Activated B cell treated with CpG ODN at 0.5 μM for 24 hours (primary cell): Measurements from ENCODE around the gene GRIK4. TPM values are rescaled to one million over a fixed set of nuclear protein-coding genes. Genes with fewer than 3 reads are reported as not detected.

ENCODE experiments used
- ATAC-seq: fragments of 200-7000 bp; cut with Tn5 transposase; one replicate; pipeline ENCODE4 v1.10.0; 2021; ENCODE audit warnings: low read depth, mild to moderate bottlenecking, moderate library complexity
- CTCF ChIA-PET: fragments of 350-600 bp; sonication (Branson Sonifier 250); formaldehyde crosslinking; loops from one replicate; lab custom pipeline; 2021; ENCODE audit warnings: antibody characterized with exemption; lab: Charles Lee
- POLR2A ChIA-PET: fragments of 350-600 bp; sonication (Branson Sonifier 250); formaldehyde crosslinking; loops from one replicate; lab custom pipeline; 2021; ENCODE audit warnings: antibody characterized with exemption; lab: Charles Lee
- DNase-seq: peaks from one replicate; pipeline ENCODE4 v3.0.0; 2022
- H3K27ac Mint-ChIP-seq: one replicate; pipeline ENCODE4 v1.8.0; 2020; ENCODE audit warnings: mixed read lengths
- H3K27me3 Mint-ChIP-seq: one replicate; pipeline ENCODE4 v1.8.0; 2021; ENCODE audit warnings: mixed read lengths
- H3K36me3 Mint-ChIP-seq: one replicate; pipeline ENCODE4 v1.8.0; 2021; ENCODE audit warnings: low read depth, mixed read lengths
- H3K4me1 Mint-ChIP-seq: one replicate; pipeline ENCODE4 v1.8.0; 2021; ENCODE audit warnings: mixed read lengths
- H3K4me3 Mint-ChIP-seq: one replicate; pipeline ENCODE4 v1.8.0; 2020; ENCODE audit warnings: mild to moderate bottlenecking, mixed read lengths
- H3K9me3 Mint-ChIP-seq: one replicate; pipeline ENCODE4 v1.8.0; 2020; ENCODE audit warnings: mixed read lengths
- intact Hi-C: fragments of 100-400 bp; cut with micrococcal nuclease; formaldehyde crosslinking; loops from one replicate; pipeline ENCODE4 v1.15.1; 2024
- total RNA-seq: library from RNA; stranded (reverse); gene quantifications from 2 replicates; pipeline ENCODE4 v1.2.3, GENCODE V29; 2022
- TF ChIP-seq, protein P1 (sequence below): fragments of 200-600 bp; IDR thresholded peaks from one replicate; pipeline ENCODE4 v1.8.0; 2022; ENCODE audit warnings: antibody characterized with exemption, mild to moderate bottlenecking

GRIK4 gene
- total RNA-seq, 1 donor from 2014 or later, result not detected

DNA sequence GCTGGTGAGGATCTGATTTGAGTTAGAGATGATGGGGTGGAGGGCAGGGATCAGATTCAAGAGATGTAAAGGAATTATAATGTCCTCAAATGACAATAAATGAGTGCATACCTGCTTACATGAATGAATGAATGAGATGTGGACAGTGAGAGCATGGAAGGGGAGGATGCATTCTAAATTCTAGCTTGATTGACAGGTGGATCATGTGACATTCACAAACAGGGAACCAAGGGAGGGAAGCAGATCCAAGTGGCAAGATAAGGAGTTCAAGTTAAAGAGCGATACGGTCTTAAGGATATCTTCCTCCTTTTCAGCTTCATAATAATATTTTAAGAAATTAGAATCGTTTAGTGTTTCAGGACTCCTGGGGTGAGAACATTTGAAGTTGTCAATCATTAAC, 341.9 kb downstream of the GRIK4 start:
- no peak overlapping the region for H3K27ac Mint-ChIP-seq
- H3K4me1 Mint-ChIP-seq, result no peaks in the 10 kb centered on the region
- no peak overlapping the region for H3K4me3 Mint-ChIP-seq
- TF ChIP-seq, protein P1, sequence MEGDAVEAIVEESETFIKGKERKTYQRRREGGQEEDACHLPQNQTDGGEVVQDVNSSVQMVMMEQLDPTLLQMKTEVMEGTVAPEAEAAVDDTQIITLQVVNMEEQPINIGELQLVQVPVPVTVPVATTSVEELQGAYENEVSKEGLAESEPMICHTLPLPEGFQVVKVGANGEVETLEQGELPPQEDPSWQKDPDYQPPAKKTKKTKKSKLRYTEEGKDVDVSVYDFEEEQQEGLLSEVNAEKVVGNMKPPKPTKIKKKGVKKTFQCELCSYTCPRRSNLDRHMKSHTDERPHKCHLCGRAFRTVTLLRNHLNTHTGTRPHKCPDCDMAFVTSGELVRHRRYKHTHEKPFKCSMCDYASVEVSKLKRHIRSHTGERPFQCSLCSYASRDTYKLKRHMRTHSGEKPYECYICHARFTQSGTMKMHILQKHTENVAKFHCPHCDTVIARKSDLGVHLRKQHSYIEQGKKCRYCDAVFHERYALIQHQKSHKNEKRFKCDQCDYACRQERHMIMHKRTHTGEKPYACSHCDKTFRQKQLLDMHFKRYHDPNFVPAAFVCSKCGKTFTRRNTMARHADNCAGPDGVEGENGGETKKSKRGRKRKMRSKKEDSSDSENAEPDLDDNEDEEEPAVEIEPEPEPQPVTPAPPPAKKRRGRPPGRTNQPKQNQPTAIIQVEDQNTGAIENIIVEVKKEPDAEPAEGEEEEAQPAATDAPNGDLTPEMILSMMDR, result no peak
- POLR2A ChIA-PET, result interaction anchor here (0.6 kb wide), 1 partner anchor 29 kb away, joined by 3 read pairs; no protein-coding TSS in a partner anchor
- CTCF ChIA-PET, result no interaction called here
- H3K9me3 Mint-ChIP-seq, result no peaks in the 10 kb centered on the region
- intact Hi-C loops, result no loop called here
- no peak for ATAC-seq
- H3K36me3 Mint-ChIP-seq, result no peaks in the 10 kb centered on the region
- DNase-seq, result no peak
- H3K27me3 Mint-ChIP-seq, result peaks cover 6% of the 10 kb centered on the region

DNA sequence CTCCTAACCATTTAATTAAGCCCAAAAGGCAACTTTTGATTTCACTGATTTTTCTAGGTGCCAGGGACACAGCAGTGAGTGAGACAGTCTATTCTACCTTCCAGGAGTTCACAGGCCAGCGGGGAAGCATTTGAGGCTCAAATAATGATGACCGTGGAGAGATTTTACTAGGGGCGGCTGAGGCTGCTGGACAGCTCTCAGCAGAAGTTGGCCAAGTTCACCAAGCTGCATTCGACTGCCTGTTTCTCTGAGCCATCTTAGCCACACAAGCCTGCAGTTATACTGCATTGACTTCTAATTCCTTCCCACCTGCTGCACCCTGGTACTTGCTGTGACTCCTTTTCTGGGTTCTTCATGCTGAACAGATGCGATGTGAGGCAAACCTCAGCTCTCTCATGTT, 343.4 kb downstream of the GRIK4 start:
- CTCF ChIA-PET, result no interaction called here
- Mint-ChIP-seq H3K9me3 (no peaks in the 10 kb centered on the region), H3K27ac (no peak overlapping the region), H3K27me3 (peaks cover 6% of the 10 kb centered on the region), H3K4me1 (no peaks in the 10 kb centered on the region), H3K36me3 (no peaks in the 10 kb centered on the region), H3K4me3 (no peak overlapping the region)
- TF ChIP-seq, protein P1, result no peak
- POLR2A ChIA-PET, result no interaction called here
- no peak for DNase-seq
- intact Hi-C loops, result no loop called here
- ATAC-seq, result no peak

DNA sequence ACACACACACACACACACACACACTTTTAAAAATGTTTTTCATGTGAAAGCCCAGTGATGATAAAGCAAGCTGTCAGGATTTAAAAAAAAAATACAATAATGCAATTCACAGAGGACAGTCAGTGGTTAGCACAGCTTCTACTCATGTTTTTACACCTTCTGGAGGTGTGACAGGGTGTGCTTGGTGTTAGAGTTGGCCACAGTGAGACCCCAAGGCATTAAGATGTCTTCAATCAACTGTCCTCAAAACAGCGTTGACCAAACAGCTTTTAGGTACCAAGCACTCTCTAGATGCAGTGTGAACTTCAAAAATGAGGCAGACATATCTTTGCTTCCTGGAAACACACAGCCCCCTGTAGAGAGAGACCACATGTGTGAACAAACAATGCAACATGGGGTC, 346.0 kb downstream of the GRIK4 start:
- ATAC-seq (no peak), DNase-seq (no peak)
- Mint-ChIP-seq H3K27me3 (no peaks in the 10 kb centered on the region), H3K9me3 (no peaks in the 10 kb centered on the region), H3K4me3 (no peak overlapping the region), H3K36me3 (no peaks in the 10 kb centered on the region), H3K4me1 (no peaks in the 10 kb centered on the region), H3K27ac (no peak overlapping the region)
- intact Hi-C loops, result no loop called here
- POLR2A ChIA-PET, result no interaction called here
- CTCF ChIA-PET, result no interaction called here
- TF ChIP-seq, protein P1, result no peak

DNA sequence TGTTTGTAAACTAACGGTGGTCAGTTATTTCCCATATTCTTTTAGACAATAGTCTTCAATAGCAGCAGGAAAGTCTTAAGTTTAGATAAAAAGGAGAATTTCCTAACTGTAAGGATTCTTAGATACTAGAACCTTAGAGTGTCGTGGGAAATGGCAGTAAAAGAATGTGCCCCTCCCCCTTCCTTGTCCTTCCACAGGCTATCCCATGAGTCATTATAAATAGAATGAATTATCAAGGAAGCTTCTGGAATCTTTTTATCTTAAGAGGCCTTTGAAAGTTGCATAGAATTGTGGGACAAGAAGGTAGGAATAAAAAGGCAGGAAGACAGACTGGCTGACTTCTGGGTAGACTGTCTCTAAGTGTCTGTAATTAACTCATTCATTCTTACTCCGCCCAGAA, 347.2 kb downstream of the GRIK4 start:
- H3K4me1 Mint-ChIP-seq, result no peaks in the 10 kb centered on the region
- DNase-seq (no peak), ATAC-seq (no peak)
- TF ChIP-seq, protein P1, result no peak
- no peaks in the 10 kb centered on the region for H3K9me3 Mint-ChIP-seq
- H3K27ac Mint-ChIP-seq, result no peak overlapping the region
- intact Hi-C loops, result no loop called here
- POLR2A ChIA-PET, result no interaction called here
- no peaks in the 10 kb centered on the region for H3K36me3 Mint-ChIP-seq
- CTCF ChIA-PET, result no interaction called here
- peaks cover 2% of the 10 kb centered on the region for H3K27me3 Mint-ChIP-seq
- no peak overlapping the region for H3K4me3 Mint-ChIP-seq

DNA sequence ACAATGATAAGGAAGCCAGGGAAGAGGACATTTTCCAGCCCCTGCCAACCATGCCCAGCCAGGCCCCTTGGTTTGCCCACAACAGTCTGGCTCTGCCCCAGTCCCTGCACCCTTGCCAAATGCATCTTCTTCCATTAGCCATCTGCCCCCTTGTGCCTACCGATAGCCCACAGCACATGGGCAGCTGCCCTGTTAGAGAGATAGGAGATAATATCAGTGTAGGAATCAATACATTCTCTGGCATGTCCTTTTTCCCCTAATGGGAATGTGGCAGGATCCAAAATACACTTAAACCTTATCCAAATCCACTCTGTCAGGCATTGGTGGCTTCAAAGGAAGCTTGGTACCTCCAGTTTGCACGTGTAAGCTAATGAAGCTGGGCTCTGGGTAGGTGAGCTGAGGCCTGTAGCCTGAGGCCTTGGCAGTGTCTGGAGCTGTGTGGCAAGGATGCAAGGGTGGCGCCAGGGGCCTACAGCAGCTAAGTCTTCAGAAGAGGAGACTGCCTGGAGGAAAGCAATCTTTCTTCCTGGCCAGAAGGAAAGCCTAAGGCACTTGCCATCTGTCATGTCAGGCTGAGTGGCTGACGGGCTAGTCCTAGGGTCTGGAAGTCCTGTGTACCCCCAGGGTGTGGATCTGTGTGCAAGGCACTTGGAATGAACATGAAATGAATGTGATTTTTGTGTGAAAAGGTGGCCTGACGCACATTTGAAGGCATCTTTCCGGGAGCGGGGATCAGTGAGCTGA, 348.2 kb downstream of the GRIK4 start:
- DNase-seq (no peak), ATAC-seq (no peak)
- CTCF ChIA-PET, result no interaction called here
- no peak overlapping the region for H3K4me3 Mint-ChIP-seq
- H3K9me3 Mint-ChIP-seq, result no peaks in the 10 kb centered on the region
- intact Hi-C loops, result no loop called here
- POLR2A ChIA-PET, result no interaction called here
- H3K27ac Mint-ChIP-seq, result no peak overlapping the region
- H3K4me1 Mint-ChIP-seq, result no peaks in the 10 kb centered on the region
- peaks cover 3% of the 10 kb centered on the region for H3K27me3 Mint-ChIP-seq
- no peaks in the 10 kb centered on the region for H3K36me3 Mint-ChIP-seq
- TF ChIP-seq, protein P1, result no peak
